ENCODE results near the gene MPG.
"Not testable (repeated sequence)": the region's sequence is repeated elsewhere in the genome, so short reads cannot be mapped to it uniquely, and the experiment has no call there.

The MPG gene

GRCh38 chr16:120756-121155 lies 42.7 kb downstream of the MPG start:
- Histone ChIP-seq H3K4me3 (ENCODE audit: low read depth in 1 of 2, low read length in 2 of 2) (no peak overlapping the region), H3K36me3 (ENCODE audit: control insufficient read depth in 1 of 2, insufficient read depth in 2 of 2, low read length in 2 of 2) (peaks cover 10 to 18% of the 10 kb centered on the region in 2 donors), H3K27ac (ENCODE audit: low read length) (no peak overlapping the region), H3K27me3 (ENCODE audit: low read depth, low read length) (no peaks in the 10 kb centered on the region), H3K4me1 (ENCODE audit: control insufficient read depth in 1 of 2, insufficient read depth in 2 of 2, low read length in 2 of 2) (no peaks in the 10 kb centered on the region), H3K9me3 (ENCODE audit: control insufficient read depth in 1 of 2, low read length in 2 of 2) (no peaks in the 10 kb centered on the region)

GRCh38 chr16:122361-122760 lies 44.3 kb downstream of the MPG start:
- H3K36me3 ChIP-seq (ENCODE audit: control insufficient read depth in 1 of 2, insufficient read depth in 2 of 2, low read length in 2 of 2) = peaks cover 0 to 8% of the 10 kb centered on the region in 2 donors
- no peak overlapping the region for H3K27ac ChIP-seq (ENCODE audit: low read length)
- H3K27me3 ChIP-seq (ENCODE audit: low read depth, low read length) = no peaks in the 10 kb centered on the region

GRCh38 chr16:123558-124350 lies 45.7 kb downstream of the MPG start:
- not testable (repeated sequence) for H3K4me1 ChIP-seq (ENCODE audit: control insufficient read depth in 1 of 2, insufficient read depth in 2 of 2, low read length in 2 of 2); H3K36me3 ChIP-seq (ENCODE audit: control insufficient read depth in 1 of 2, insufficient read depth in 2 of 2, low read length in 2 of 2); H3K27ac ChIP-seq (ENCODE audit: low read length); H3K27me3 ChIP-seq (ENCODE audit: low read depth, low read length); H3K4me3 ChIP-seq (ENCODE audit: low read depth in 1 of 2, low read length in 2 of 2); H3K9me3 ChIP-seq (ENCODE audit: control insufficient read depth in 1 of 2, low read length in 2 of 2)

More at GRCh38 chr16:122361-122760, 44.3 kb downstream of the MPG start:
- Histone ChIP-seq H3K4me3 (ENCODE audit: low read depth in 1 of 2, low read length in 2 of 2) (no peak overlapping the region), H3K9me3 (ENCODE audit: control insufficient read depth in 1 of 2, low read length in 2 of 2) (no peaks in the 10 kb centered on the region), H3K4me1 (ENCODE audit: control insufficient read depth in 1 of 2, insufficient read depth in 2 of 2, low read length in 2 of 2) (no peaks in the 10 kb centered on the region)

GRCh38 chr16:125011-125410 lies 47.0 kb downstream of the MPG start:
- no peak overlapping the region for H3K27ac ChIP-seq (ENCODE audit: low read length)
- H3K27me3 ChIP-seq (ENCODE audit: low read depth, low read length) = no peaks in the 10 kb centered on the region
- no peaks in the 10 kb centered on the region for H3K9me3 ChIP-seq (ENCODE audit: control insufficient read depth in 1 of 2, low read length in 2 of 2)
- no peaks in the 10 kb centered on the region for H3K4me1 ChIP-seq (ENCODE audit: control insufficient read depth in 1 of 2, insufficient read depth in 2 of 2, low read length in 2 of 2)
- peaks cover 3 to 5% of the 10 kb centered on the region in 2 donors for H3K36me3 ChIP-seq (ENCODE audit: control insufficient read depth in 1 of 2, insufficient read depth in 2 of 2, low read length in 2 of 2)
- no peak overlapping the region for H3K4me3 ChIP-seq (ENCODE audit: low read depth in 1 of 2, low read length in 2 of 2)

GRCh38 chr16:129075-129474 lies 51.0 kb downstream of the MPG start:
- Histone ChIP-seq H3K9me3 (ENCODE audit: control insufficient read depth in 1 of 2, low read length in 2 of 2) (no peaks in the 10 kb centered on the region), H3K27me3 (ENCODE audit: low read depth, low read length) (no peaks in the 10 kb centered on the region), H3K4me3 (ENCODE audit: low read depth in 1 of 2, low read length in 2 of 2) (no peak overlapping the region), H3K4me1 (ENCODE audit: control insufficient read depth in 1 of 2, insufficient read depth in 2 of 2, low read length in 2 of 2) (no peaks in the 10 kb centered on the region), H3K27ac (ENCODE audit: low read length) (no peak overlapping the region), H3K36me3 (ENCODE audit: control insufficient read depth in 1 of 2, insufficient read depth in 2 of 2, low read length in 2 of 2) (peaks cover 3 to 5% of the 10 kb centered on the region in 2 donors)

GRCh38 chr16:130533-131173 lies 52.6 kb downstream of the MPG start:
- Histone ChIP-seq H3K9me3 (ENCODE audit: control insufficient read depth in 1 of 2, low read length in 2 of 2) (no peaks in the 10 kb centered on the region), H3K27ac (ENCODE audit: low read length) (no peak overlapping the region), H3K4me1 (ENCODE audit: control insufficient read depth in 1 of 2, insufficient read depth in 2 of 2, low read length in 2 of 2) (no peaks in the 10 kb centered on the region), H3K27me3 (ENCODE audit: low read depth, low read length) (no peaks in the 10 kb centered on the region), H3K36me3 (ENCODE audit: control insufficient read depth in 1 of 2, insufficient read depth in 2 of 2, low read length in 2 of 2) (peaks cover 0 to 3% of the 10 kb centered on the region in 2 donors), H3K4me3 (ENCODE audit: low read depth in 1 of 2, low read length in 2 of 2) (no peak overlapping the region)

- Histone ChIP-seq H3K36me3 (ENCODE audit: control insufficient read depth in 1 of 2, insufficient read depth in 2 of 2, low read length in 2 of 2) (peaks cover 0 to 3% of the 10 kb centered on the region in 2 donors), H3K27me3 (ENCODE audit: low read depth, low read length) (no peaks in the 10 kb centered on the region), H3K4me3 (ENCODE audit: low read depth in 1 of 2, low read length in 2 of 2) (no peak overlapping the region), H3K27ac (ENCODE audit: low read length) (no peak overlapping the region), H3K4me1 (ENCODE audit: control insufficient read depth in 1 of 2, insufficient read depth in 2 of 2, low read length in 2 of 2) (peaks cover 0 to under 1% of the 10 kb centered on the region in 2 donors), H3K9me3 (ENCODE audit: control insufficient read depth in 1 of 2, low read length in 2 of 2) (no peaks in the 10 kb centered on the region)
Observed at GRCh38 chr16:132120-132519, 54.1 kb downstream of the MPG start.

- Histone ChIP-seq H3K27me3 (ENCODE audit: low read depth, low read length) (no peaks in the 10 kb centered on the region), H3K36me3 (ENCODE audit: control insufficient read depth in 1 of 2, insufficient read depth in 2 of 2, low read length in 2 of 2) (peaks cover 0 to 3% of the 10 kb centered on the region in 2 donors), H3K9me3 (ENCODE audit: control insufficient read depth in 1 of 2, low read length in 2 of 2) (no peaks in the 10 kb centered on the region), H3K4me3 (ENCODE audit: low read depth in 1 of 2, low read length in 2 of 2) (no peak overlapping the region), H3K27ac (ENCODE audit: low read length) (no peak overlapping the region), H3K4me1 (ENCODE audit: control insufficient read depth in 1 of 2, insufficient read depth in 2 of 2, low read length in 2 of 2) (peaks cover 0 to 8% of the 10 kb centered on the region in 2 donors)
Observed at GRCh38 chr16:133716-134115, 55.7 kb downstream of the MPG start.
